Smooth muscle cell (in vitro differentiated cells): ENCODE results near the gene RGS6. TPM values are rescaled to one million over a fixed set of nuclear protein-coding genes. Genes with fewer than 3 reads are reported as not detected.

Experiments
- DNase-seq: peaks from one replicate; lab custom pipeline; 2025; ENCODE audit not compliant: unreplicated experiment; lab: John Stamatoyannopoulos, UW
- H2AFZ ChIP-seq: fragments of 200-600 bp; sonication (generic); 2 replicates; pipeline ENCODE4 v1.6.0; 2016; ENCODE audit warnings: antibody characterized with exemption, low read depth, mild to moderate bottlenecking
- H3F3A ChIP-seq: fragments of 200-600 bp; sonication (generic); 2 replicates; pipeline ENCODE4 v1.6.0; 2017; ENCODE audit warnings: antibody characterized with exemption, low read depth
- H3K27ac ChIP-seq: fragments of 200-600 bp; sonication (generic); 2 replicates; pipeline ENCODE4 v1.5.1; 2016; ENCODE audit warnings: low read depth, mild to moderate bottlenecking
- H3K27me3 ChIP-seq: fragments of 200-600 bp; sonication (generic); 2 replicates; pipeline ENCODE4 v1.6.1; 2016; ENCODE audit warnings: low read depth, mild to moderate bottlenecking
- H3K36me3 ChIP-seq: fragments of 200-600 bp; sonication (generic); 2 replicates; pipeline ENCODE4 v1.5.1; 2016; ENCODE audit warnings: low read depth
- H3K4me1 ChIP-seq: fragments of 200-600 bp; sonication (generic); 2 replicates; pipeline ENCODE4 v1.5.1; 2016; ENCODE audit warnings: low read depth
- H3K4me2 ChIP-seq: fragments of 200-600 bp; sonication (generic); 2 replicates; pipeline ENCODE4 v1.6.0; 2016; ENCODE audit warnings: mild to moderate bottlenecking
- H3K4me3 ChIP-seq: fragments of 200-600 bp; sonication (generic); 2 replicates; pipeline ENCODE4 v1.5.1; 2016; ENCODE audit warnings: mild to moderate bottlenecking
- H3K79me2 ChIP-seq: fragments of 200-600 bp; sonication (generic); 2 replicates; pipeline ENCODE4 v1.6.0; 2016; ENCODE audit warnings: low read depth, mild to moderate bottlenecking
- H3K9ac ChIP-seq: fragments of 200-600 bp; sonication (generic); 2 replicates; pipeline ENCODE4 v1.6.0; 2016; ENCODE audit warnings: low read depth
- H3K9me3 ChIP-seq: fragments of 200-600 bp; sonication (generic); replicated peaks from 2 replicates; pipeline ENCODE4 v1.5.1; 2016; ENCODE audit warnings: low read depth
- H4K20me1 ChIP-seq: fragments of 200-600 bp; sonication (generic); 2 replicates; pipeline ENCODE4 v1.6.0; 2016; ENCODE audit warnings: low read depth
- CTCF ChIP-seq: fragments of 200-600 bp; sonication (generic); IDR thresholded peaks from 2 replicates; pipeline ENCODE4 v1.5.1; 2017; ENCODE audit warnings: borderline replicate concordance, mild to moderate bottlenecking, antibody characterized with exemption; ENCODE audit not compliant: insufficient read depth, poor library complexity, severe bottlenecking
- WGBS: methylation state at CpG from one replicate; pipeline ENCODE4 v1.1.7; 2016; ENCODE audit warnings: low lambda C conversion rate; 5-methylcytosine and 5-hydroxymethylcytosine counted together
- polyA plus RNA-seq: library from polyadenylated mRNA; unstranded; fragments of >200 nt; fragmentation: Nextera tagmentation; extraction: Ambion mirVana; gene quantifications from 2 replicates; pipeline ENCODE4 v1.2.1, GENCODE V29; 2016
- total RNA-seq: library from RNA; depleted of rRNA; stranded (reverse); fragments of >200 nt; gene quantifications from 2 replicates; pipeline ENCODE4 v1.2.3, GENCODE V29; 2014

RGS6 gene
- total and polyA plus RNA-seq, 2 experiments from 2014 or later, result 0.40 TPM; not detected in 1

- H3K4me2 ChIP-seq, result no peak overlapping the region
- no peak overlapping the region for H2AFZ ChIP-seq
- no peak overlapping the region for H3K4me3 ChIP-seq
- H3K9me3 ChIP-seq, result no peaks in the 10 kb centered on the region
- no peaks in the 10 kb centered on the region for H3K36me3 ChIP-seq
- no peaks in the 10 kb centered on the region for H3K4me1 ChIP-seq
- H3K27ac ChIP-seq, result no peak overlapping the region
- no peak overlapping the region for H3K9ac ChIP-seq
- no peaks in the 10 kb centered on the region for H3K79me2 ChIP-seq
- H3F3A ChIP-seq, result no peaks in the 10 kb centered on the region
- TF ChIP-seq CTCF, result no peak
- DNase-seq, result no peak
- H3K27me3 ChIP-seq, result no peaks in the 10 kb centered on the region
- no peaks in the 10 kb centered on the region for H4K20me1 ChIP-seq
- 86% methylated on average over 3 of the region's 3 CpGs for WGBS
Observed at GRCh38 chr14:72172597-72172996, 240.4 kb downstream of the RGS6 start.

- no peak overlapping the region for H3K4me2 ChIP-seq
- H4K20me1 ChIP-seq, result no peaks in the 10 kb centered on the region
- H3K27me3 ChIP-seq, result no peaks in the 10 kb centered on the region
- no peaks in the 10 kb centered on the region for H3K79me2 ChIP-seq
- H3K4me3 ChIP-seq, result no peak overlapping the region
- no peak for DNase-seq
- TF ChIP-seq CTCF, result no peak
- H3K27ac ChIP-seq, result no peak overlapping the region
- H3K4me1 ChIP-seq, result no peaks in the 10 kb centered on the region
- no peaks in the 10 kb centered on the region for H3K9me3 ChIP-seq
- WGBS, result 77% methylated on average over 11 of the region's 11 CpGs
- H3K36me3 ChIP-seq, result no peaks in the 10 kb centered on the region
- H3K9ac ChIP-seq, result no peak overlapping the region
- no peaks in the 10 kb centered on the region for H3F3A ChIP-seq
- H2AFZ ChIP-seq, result no peak overlapping the region
Observed at GRCh38 chr14:72173038-72173720, 240.9 kb downstream of the RGS6 start.

- H3K9me3 ChIP-seq, result no peaks in the 10 kb centered on the region
- no peaks in the 10 kb centered on the region for H3K79me2 ChIP-seq
- no peak for DNase-seq
- no peak overlapping the region for H3K4me2 ChIP-seq
- TF ChIP-seq CTCF, result no peak
- H3K4me3 ChIP-seq, result no peak overlapping the region
- H3K27ac ChIP-seq, result no peak overlapping the region
- H2AFZ ChIP-seq, result no peak overlapping the region
- H3K9ac ChIP-seq, result no peak overlapping the region
- H3K27me3 ChIP-seq, result no peaks in the 10 kb centered on the region
- no peaks in the 10 kb centered on the region for H3F3A ChIP-seq
- WGBS, result 88% methylated on average over 1 of the region's 1 CpG
- no peaks in the 10 kb centered on the region for H3K4me1 ChIP-seq
- H3K36me3 ChIP-seq, result no peaks in the 10 kb centered on the region
- H4K20me1 ChIP-seq, result no peaks in the 10 kb centered on the region
Observed at GRCh38 chr14:72177251-72177650, 245.0 kb downstream of the RGS6 start.

- no peaks in the 10 kb centered on the region for H3K36me3 ChIP-seq
- H3F3A ChIP-seq, result no peaks in the 10 kb centered on the region
- H3K27ac ChIP-seq, result no peak overlapping the region
- TF ChIP-seq CTCF, result no peak
- no peak overlapping the region for H2AFZ ChIP-seq
- WGBS, result 60% methylated on average over 3 of the region's 3 CpGs
- H3K27me3 ChIP-seq, result no peaks in the 10 kb centered on the region
- H3K79me2 ChIP-seq, result no peaks in the 10 kb centered on the region
- H3K4me1 ChIP-seq, result no peaks in the 10 kb centered on the region
- no peak overlapping the region for H3K4me3 ChIP-seq
- no peaks in the 10 kb centered on the region for H3K9me3 ChIP-seq
- no peak for DNase-seq
- H3K9ac ChIP-seq, result no peak overlapping the region
- H3K4me2 ChIP-seq, result no peak overlapping the region
- H4K20me1 ChIP-seq, result no peaks in the 10 kb centered on the region
Observed at GRCh38 chr14:72178517-72178916, 246.3 kb downstream of the RGS6 start.
